ENCODE measurements around the gene CNTFR.

DNA sequence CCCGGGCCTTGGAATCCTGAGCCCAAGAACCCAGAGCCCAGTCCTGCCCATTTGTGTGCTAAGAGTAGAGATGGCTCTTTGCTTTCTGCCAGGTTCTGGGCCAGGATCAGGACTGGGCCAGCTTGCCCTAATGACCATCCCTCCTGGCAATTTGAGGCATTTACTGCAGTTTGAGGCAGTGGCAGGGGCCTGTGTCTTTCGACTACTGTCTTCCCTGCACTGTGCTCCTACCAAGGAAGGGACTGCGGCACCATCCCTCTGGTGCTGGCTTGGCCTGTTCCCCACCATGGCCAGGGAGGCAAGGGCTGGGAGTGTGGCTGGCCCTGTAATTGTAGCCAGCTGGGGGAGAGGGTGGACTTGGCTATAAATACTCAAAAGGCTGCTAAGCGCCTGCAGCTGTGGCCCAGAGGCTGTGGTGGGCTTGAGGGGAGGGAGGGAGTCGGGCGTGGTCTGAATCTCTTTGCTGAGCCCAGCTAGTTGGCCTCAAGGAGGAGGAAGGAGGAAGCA lies 71.4 kb downstream of the CNTFR start:
- TF ChIP-seq, protein P1, sequence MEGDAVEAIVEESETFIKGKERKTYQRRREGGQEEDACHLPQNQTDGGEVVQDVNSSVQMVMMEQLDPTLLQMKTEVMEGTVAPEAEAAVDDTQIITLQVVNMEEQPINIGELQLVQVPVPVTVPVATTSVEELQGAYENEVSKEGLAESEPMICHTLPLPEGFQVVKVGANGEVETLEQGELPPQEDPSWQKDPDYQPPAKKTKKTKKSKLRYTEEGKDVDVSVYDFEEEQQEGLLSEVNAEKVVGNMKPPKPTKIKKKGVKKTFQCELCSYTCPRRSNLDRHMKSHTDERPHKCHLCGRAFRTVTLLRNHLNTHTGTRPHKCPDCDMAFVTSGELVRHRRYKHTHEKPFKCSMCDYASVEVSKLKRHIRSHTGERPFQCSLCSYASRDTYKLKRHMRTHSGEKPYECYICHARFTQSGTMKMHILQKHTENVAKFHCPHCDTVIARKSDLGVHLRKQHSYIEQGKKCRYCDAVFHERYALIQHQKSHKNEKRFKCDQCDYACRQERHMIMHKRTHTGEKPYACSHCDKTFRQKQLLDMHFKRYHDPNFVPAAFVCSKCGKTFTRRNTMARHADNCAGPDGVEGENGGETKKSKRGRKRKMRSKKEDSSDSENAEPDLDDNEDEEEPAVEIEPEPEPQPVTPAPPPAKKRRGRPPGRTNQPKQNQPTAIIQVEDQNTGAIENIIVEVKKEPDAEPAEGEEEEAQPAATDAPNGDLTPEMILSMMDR (IDR thresholded peaks at IDR 0.05 in 4 of 5, conservative IDR thresholded peaks at IDR 0.05 in 1 of 5) = no peak
- TF ChIP-seq POLR2A (IDR thresholded peaks at IDR 0.05) = no peak
